HEK293T (cell line): Measurements from ENCODE around the gene PRKAA2.

ENCODE experiments used
- FOXM1 ChIP-seq: fragments of 450-650 bp; IDR thresholded peaks from 2 replicates; pipeline ENCODE4 v1.6.1; 2017; ENCODE audit warnings: mild to moderate bottlenecking, borderline replicate concordance
- LEF1 ChIP-seq: fragments of 450-650 bp; IDR thresholded peaks from 2 replicates; pipeline ENCODE4 v1.6.1; 2017; ENCODE audit warnings: mild to moderate bottlenecking, borderline replicate concordance
- SP1 ChIP-seq: fragments of 450-650 bp; IDR thresholded peaks from 2 replicates; pipeline ENCODE4 v1.6.1; 2017
- SUZ12 ChIP-seq: fragments of 450-650 bp; IDR thresholded peaks from 2 replicates; pipeline ENCODE4 v1.6.1; 2016; ENCODE audit warnings: mild to moderate bottlenecking
- ZNF384 ChIP-seq: fragments of 450-650 bp; IDR thresholded peaks from 2 replicates; pipeline ENCODE4 v1.6.1; 2016
- TF ChIP-seq, protein P1 (sequence below): fragments of 450-650 bp; IDR thresholded peaks from 2 replicates; pipeline ENCODE4 v1.6.1; 2016

DNA sequence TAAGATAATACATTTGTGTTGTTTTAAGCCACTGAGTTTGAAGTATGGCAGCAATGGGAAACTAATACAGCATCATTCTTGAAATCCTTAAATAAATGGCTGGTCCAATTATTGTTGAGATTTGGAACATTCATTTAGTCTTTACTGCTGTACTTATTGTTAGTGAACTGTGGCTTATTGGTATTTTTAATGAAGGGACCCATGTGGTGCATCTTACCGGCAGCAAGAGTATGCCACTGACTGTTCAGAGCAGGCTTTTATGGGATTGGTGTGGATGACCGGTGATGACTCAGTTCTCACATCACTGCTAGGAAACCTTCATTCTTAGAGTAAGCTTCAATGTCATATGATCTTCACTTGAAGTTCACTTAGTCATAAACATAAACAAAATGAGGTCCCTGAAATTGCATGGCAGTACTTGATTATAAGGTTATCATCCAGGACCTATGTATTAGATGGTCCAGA, 31.5 kb downstream of the PRKAA2 start:
- no peak for TF ChIP-seq SUZ12
- no peak for TF ChIP-seq LEF1
- TF ChIP-seq SP1: no peak
- TF ChIP-seq FOXM1: no peak
- TF ChIP-seq, protein P1, sequence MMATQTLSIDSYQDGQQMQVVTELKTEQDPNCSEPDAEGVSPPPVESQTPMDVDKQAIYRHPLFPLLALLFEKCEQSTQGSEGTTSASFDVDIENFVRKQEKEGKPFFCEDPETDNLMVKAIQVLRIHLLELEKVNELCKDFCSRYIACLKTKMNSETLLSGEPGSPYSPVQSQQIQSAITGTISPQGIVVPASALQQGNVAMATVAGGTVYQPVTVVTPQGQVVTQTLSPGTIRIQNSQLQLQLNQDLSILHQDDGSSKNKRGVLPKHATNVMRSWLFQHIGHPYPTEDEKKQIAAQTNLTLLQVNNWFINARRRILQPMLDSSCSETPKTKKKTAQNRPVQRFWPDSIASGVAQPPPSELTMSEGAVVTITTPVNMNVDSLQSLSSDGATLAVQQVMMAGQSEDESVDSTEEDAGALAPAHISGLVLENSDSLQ: no peak
- no peak for TF ChIP-seq ZNF384
